Breast epithelium (tissue), 4 donors: ENCODE results near the gene RNF4. TPM values are rescaled to one million over a fixed set of nuclear protein-coding genes. Genes with fewer than 3 reads are reported as not detected.

Experiments used
- DNase-seq, 2 donors: peaks; one replicate each; pipeline ENCODE4 v3.0.0-alpha.2; 2019; ENCODE audit warnings: low spot score in 2 of 2
- H3K27ac ChIP-seq, 2 donors: fragments of 200-600 bp; sonication (generic) in 1 of 2; one replicate each; pipeline ENCODE4 v1.5.1; 2016 to 2019; ENCODE audit warnings: mild to moderate bottlenecking in 1 of 2
- H3K27me3 ChIP-seq, 2 donors: fragments of 200-600 bp; sonication (generic) in 1 of 2; one replicate each; pipeline versions ENCODE4 v1.5.1 to v1.6.0; 2017 to 2019; ENCODE audit warnings: control low read depth in 1 of 2, mild to moderate bottlenecking in 1 of 2
- H3K36me3 ChIP-seq: fragments of 200-600 bp; one replicate; pipeline ENCODE4 v1.5.1; 2019
- H3K4me1 ChIP-seq, 2 donors: fragments of 200-600 bp; sonication (generic); one replicate each; pipeline ENCODE4 v1.5.1; 2016 to 2019; ENCODE audit warnings: control low read depth in 1 of 2
- H3K4me3 ChIP-seq, 3 donors: fragments of 200-600 bp; sonication (generic); 1 replicate in 2 of 3; 2 replicates in 1 of 3; pipeline ENCODE4 v1.5.1; 2016 to 2019; ENCODE audit warnings: mild to moderate bottlenecking in 3 of 3, moderate library complexity in 2 of 3
- H3K9me3 ChIP-seq, 2 donors: fragments of 200-600 bp; sonication (generic) in 1 of 2; one replicate each; pipeline ENCODE4 v1.5.1; 2016 to 2019; ENCODE audit warnings: control low read depth in 1 of 2
- CTCF ChIP-seq, 3 donors: fragments of 450-650 bp; IDR thresholded peaks; one replicate each; pipeline ENCODE4 v1.5.1; 2016 to 2017; ENCODE audit warnings: antibody characterized with exemption in 3 of 3, mild to moderate bottlenecking in 3 of 3, moderate library complexity in 3 of 3
- POLR2A ChIP-seq: fragments of 450-650 bp; IDR thresholded peaks from one replicate; pipeline ENCODE4 v1.6.1; 2016; ENCODE audit warnings: antibody characterized with exemption, mild to moderate bottlenecking, moderate library complexity
- POLR2AphosphoS5 ChIP-seq, 3 donors: sonication (generic); formaldehyde crosslinking; IDR thresholded peaks; one replicate each; pipeline ENCODE4 v1.6.1; 2017; ENCODE audit warnings: antibody characterized with exemption in 3 of 3
- intact Hi-C: fragments of 100-400 bp; cut with DNase I; formaldehyde crosslinking; loops from one replicate; pipeline ENCODE4 v1.15.1; 2023; ENCODE audit warnings: low total_unique reads
- total RNA-seq, 3 donors: library from RNA; depleted of rRNA; stranded (reverse); fragments of >200 nt; gene quantifications; one replicate each; pipeline ENCODE4 v1.1.0, GENCODE V29; 2016

Gene RNF4
- total RNA-seq, 3 donors from 2014 or later, result 35.7 to 52.7 (median 40.8) TPM

- Histone ChIP-seq H3K4me3 (no peak overlapping the region), H3K36me3 (no peaks in the 10 kb centered on the region), H3K9me3 (no peaks in the 10 kb centered on the region), H3K4me1 (no peaks in the 10 kb centered on the region), H3K27me3 (no peaks in the 10 kb centered on the region), H3K27ac (no peak overlapping the region)
- intact Hi-C loops, result no loop called here
- no peak for DNase-seq
- TF ChIP-seq CTCF (IDR thresholded peaks at IDR 0.05) (no peak), POLR2A (no peak), POLR2AphosphoS5 (IDR thresholded peaks at IDR 0.05) (no peak)
Measured at GRCh38 chr4:2443956-2444740, 24.8 kb upstream of the RNF4 start.

- no peak for TF ChIP-seq CTCF (IDR thresholded peaks at IDR 0.05)
- no peak for TF ChIP-seq POLR2AphosphoS5 (IDR thresholded peaks at IDR 0.05)
- TF ChIP-seq POLR2A, result no peak
- no peaks in the 10 kb centered on the region for H3K27me3 ChIP-seq
- no peaks in the 10 kb centered on the region for H3K36me3 ChIP-seq
- intact Hi-C loops, result no loop called here
- no peak overlapping the region for H3K4me3 ChIP-seq
- H3K4me1 ChIP-seq, result no peaks in the 10 kb centered on the region
- no peak for DNase-seq
- H3K27ac ChIP-seq, result no peak overlapping the region
- no peaks in the 10 kb centered on the region for H3K9me3 ChIP-seq
Measured at GRCh38 chr4:2445130-2445529, 23.8 kb upstream of the RNF4 start.

GRCh38 chr4:2445571-2445970, 23.3 kb upstream of the RNF4 start:
- no peak overlapping the region for H3K4me3 ChIP-seq
- H3K36me3 ChIP-seq, result no peaks in the 10 kb centered on the region
- no peaks in the 10 kb centered on the region for H3K27me3 ChIP-seq
- no peak overlapping the region for H3K27ac ChIP-seq
- intact Hi-C loops, result no loop called here
- no peaks in the 10 kb centered on the region for H3K9me3 ChIP-seq
- H3K4me1 ChIP-seq, result no peaks in the 10 kb centered on the region
- no peak for TF ChIP-seq POLR2AphosphoS5 (IDR thresholded peaks at IDR 0.05)
- TF ChIP-seq POLR2A, result no peak
- no peak for TF ChIP-seq CTCF (IDR thresholded peaks at IDR 0.05)
- DNase-seq, result no peak

- no peaks in the 10 kb centered on the region for H3K9me3 ChIP-seq
- H3K4me1 ChIP-seq, result no peaks in the 10 kb centered on the region
- no peak overlapping the region for H3K27ac ChIP-seq
- intact Hi-C loops, result no loop called here
- DNase-seq, result no peak
- H3K27me3 ChIP-seq, result no peaks in the 10 kb centered on the region
- H3K4me3 ChIP-seq, result no peak overlapping the region
- H3K36me3 ChIP-seq, result no peaks in the 10 kb centered on the region
- TF ChIP-seq POLR2AphosphoS5 (IDR thresholded peaks at IDR 0.05) (no peak), CTCF (IDR thresholded peaks at IDR 0.05) (no peak), POLR2A (no peak)
Measured at GRCh38 chr4:2446656-2447564, 22.0 kb upstream of the RNF4 start.

- no peaks in the 10 kb centered on the region for H3K27me3 ChIP-seq
- no peak overlapping the region for H3K4me3 ChIP-seq
- no peaks in the 10 kb centered on the region for H3K4me1 ChIP-seq
- H3K36me3 ChIP-seq, result no peaks in the 10 kb centered on the region
- H3K27ac ChIP-seq, result no peak overlapping the region
- no peak for TF ChIP-seq POLR2A
- no peak for TF ChIP-seq POLR2AphosphoS5 (IDR thresholded peaks at IDR 0.05)
- TF ChIP-seq CTCF (IDR thresholded peaks at IDR 0.05), result no peak
- intact Hi-C loops, result no loop called here
- no peaks in the 10 kb centered on the region for H3K9me3 ChIP-seq
- DNase-seq, result no peak
Measured at GRCh38 chr4:2448589-2448988, 20.3 kb upstream of the RNF4 start.
